ENCODE results near the gene LYST. TPM values are rescaled to one million over a fixed set of nuclear protein-coding genes. Genes with fewer than 3 reads are reported as not detected.
"Not testable (repeated sequence)": the region's sequence is repeated elsewhere in the genome, so short reads cannot be mapped to it uniquely, and the experiment has no call there.

Gene LYST
- total RNA-seq, 1 experiment from 2014 or later = 0.58 TPM

DNA sequence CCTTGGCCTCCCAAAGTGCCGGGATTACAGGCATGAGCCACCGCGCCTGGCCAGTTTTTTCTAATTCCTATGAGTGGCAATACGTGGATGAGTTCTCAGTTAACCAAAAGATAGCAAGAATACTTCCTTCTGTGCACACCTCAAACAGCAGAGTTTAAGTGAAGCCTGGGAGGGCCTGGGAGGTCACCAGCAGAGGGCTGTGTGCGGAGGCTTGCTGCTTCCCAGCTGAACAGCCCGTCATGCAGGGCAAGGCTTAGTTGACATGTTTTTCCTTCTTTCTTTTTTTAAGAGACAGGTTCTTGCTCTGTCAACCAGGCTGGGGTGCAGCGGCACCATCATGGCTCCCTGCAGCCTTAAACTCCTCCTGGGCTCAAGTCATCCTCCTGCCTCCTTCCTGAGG lies 234.9 kb downstream of the LYST start:
- no peak for DNase-seq (ENCODE audit: low spot score)
- in situ Hi-C loops (cut with HindIII; ENCODE audit: low sequenced_read_pairs) = no loop called here

DNA sequence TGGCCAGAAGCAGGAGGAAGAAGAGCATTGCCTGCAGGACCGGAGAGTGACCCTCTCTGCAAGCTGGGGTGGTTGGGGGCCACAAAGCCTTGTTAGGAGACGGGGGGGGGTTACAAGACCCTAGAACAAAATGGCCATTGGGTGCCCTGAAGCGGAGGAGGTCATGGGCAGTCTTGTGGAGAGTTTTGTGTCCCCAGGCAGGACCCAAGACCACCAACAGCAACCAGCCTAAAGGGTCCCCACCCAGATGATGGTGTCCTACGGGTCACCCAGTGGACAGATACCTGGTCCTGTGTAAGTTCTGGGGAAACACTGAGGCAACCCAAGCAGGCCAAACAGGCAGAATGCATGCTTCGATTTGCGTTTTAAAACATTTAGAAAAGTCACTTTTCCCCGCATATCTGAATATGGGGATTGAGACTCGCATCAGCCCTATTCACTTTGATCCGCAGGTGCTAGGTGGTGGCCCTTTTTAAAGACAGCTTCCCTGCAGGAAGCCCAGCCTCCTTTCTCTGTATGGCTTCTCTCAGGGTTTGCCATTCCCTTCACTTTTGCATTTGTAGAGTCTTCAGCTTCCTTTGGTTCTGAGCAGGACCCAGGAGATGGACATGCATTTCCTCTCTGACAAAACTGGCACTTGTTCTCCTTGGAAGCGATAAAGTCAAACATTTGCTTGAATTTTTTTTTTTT lies 238.2 kb downstream of the LYST start:
- no peak for DNase-seq (ENCODE audit: low spot score)
- in situ Hi-C loops (cut with HindIII; ENCODE audit: low sequenced_read_pairs) = no loop called here

DNA sequence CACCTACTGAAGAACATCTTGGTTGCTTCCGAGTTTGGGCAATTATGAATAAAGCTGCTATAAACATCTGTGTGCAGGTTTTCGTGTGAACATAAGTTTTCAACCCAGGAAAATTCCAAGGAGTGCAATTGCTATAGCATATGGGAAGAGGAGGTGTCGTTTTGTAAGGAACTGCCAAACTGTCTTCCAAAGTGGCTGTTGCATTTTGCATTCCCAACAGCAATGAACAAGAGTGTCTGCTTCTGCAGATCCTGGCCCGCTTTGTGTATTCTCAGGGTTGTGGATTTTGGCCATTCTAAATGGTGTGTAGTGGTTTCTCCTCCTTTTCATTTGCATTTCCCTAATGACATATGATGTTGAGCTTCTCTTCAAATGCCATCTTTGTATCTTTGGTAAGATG lies 240.9 kb downstream of the LYST start:
- in situ Hi-C loops (cut with HindIII; ENCODE audit: low sequenced_read_pairs) = no loop called here
- no peak for DNase-seq (ENCODE audit: low spot score)

DNA sequence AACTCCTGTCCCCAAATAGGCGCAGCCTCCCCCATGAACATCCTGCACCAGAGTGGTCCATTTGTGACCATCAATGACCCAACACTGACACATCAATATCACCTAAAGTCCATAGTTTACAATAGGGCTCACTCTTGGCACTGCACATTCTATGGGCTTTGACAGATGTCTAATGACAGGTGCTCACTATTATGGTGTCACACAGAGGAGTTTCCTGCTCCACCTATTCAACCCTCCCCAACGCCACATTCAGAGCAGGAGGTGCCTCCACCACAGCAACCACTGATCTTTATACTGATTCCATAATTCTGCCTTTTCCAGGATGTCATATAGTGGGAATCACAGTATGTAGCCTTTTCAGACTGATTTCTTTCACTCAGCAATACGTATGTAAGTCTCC lies 241.4 kb downstream of the LYST start:
- in situ Hi-C loops (cut with HindIII; ENCODE audit: low sequenced_read_pairs) = no loop called here
- DNase-seq (ENCODE audit: low spot score) = no peak

GRCh38 chr1:235624721-235625333 lies 241.9 kb downstream of the LYST start:
- in situ Hi-C loops (cut with HindIII; ENCODE audit: low sequenced_read_pairs) = no loop called here
- DNase-seq (ENCODE audit: low spot score) = no peak

GRCh38 chr1:235622936-235623779 lies 243.5 kb downstream of the LYST start:
- no peak for DNase-seq (ENCODE audit: low spot score)
- in situ Hi-C loops (cut with HindIII; ENCODE audit: low sequenced_read_pairs) = no loop called here

DNA sequence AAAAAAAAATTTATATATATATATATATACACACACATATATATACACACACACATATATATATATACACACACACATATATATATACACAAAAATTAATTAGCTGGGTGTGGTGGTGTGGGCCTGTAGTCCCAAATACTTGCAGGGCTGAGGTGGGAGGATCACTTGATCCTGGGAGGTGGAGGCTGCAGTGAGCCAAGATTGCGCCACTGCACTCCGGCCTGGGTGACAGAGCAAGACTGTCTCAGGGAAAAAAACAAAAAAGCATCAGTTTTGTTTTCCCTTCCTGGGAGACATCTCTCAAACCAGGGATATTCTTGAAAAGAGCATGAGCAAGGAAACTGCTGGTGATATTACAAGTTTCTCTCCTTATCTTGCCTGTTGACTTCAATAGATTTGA lies 247.6 kb downstream of the LYST start:
- in situ Hi-C loops (cut with HindIII; ENCODE audit: low sequenced_read_pairs); DNase-seq (ENCODE audit: low spot score): not testable (repeated sequence)

DNA sequence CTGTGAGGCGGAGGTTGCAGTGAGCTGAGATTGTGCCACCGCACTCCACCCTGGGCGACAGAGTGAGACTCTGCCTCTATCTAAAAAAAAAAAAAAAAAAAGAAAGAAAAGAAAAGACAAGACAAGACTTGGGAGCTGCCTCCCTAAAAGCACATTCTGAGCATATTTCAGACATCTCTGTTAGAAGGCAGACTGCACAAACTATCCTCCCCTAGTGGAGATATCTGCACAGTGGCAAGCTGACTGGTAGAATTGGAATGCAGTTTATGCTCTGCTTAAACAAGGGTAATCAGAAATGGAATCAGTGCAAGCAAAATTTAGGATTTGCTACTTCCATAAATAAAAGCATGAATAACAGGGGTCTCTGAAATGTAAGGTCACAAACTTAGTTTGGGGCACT lies 248.9 kb downstream of the LYST start:
- in situ Hi-C loops (cut with HindIII; ENCODE audit: low sequenced_read_pairs) = no loop called here
- no peak for DNase-seq (ENCODE audit: low spot score)

GRCh38 chr1:235617140-235617539 lies 249.6 kb downstream of the LYST start:
- in situ Hi-C loops (cut with HindIII; ENCODE audit: low sequenced_read_pairs) = no loop called here
- no peak for DNase-seq (ENCODE audit: low spot score)

DNA sequence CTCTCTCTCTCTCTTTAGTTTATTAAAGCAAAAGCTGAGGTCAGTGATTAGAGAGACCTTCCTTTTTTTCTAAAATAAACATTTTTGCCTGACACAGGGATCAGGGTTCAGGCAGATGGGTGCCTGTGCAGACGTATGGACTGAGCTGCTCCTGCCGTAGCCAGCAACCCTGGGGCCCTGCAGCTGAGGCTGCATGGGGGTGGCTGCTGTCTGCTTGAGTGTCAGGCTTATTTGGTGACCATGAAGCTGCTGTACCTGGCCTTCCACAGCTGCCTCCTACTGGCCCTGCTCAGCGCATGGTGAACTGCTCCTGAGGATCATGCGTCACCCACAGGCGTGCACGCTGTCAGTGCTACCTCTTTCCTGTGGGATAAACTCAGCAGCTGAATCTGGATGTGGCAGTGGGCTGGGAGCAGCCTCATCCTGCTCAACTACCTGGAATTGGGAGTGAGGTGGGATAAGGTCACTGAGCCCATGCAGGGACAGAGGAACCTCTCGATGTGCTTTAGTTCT lies 252.2 kb downstream of the LYST start:
- no peak for DNase-seq (ENCODE audit: low spot score)
- in situ Hi-C loops (cut with HindIII; ENCODE audit: low sequenced_read_pairs) = no loop called here

- in situ Hi-C loops (cut with HindIII; ENCODE audit: low sequenced_read_pairs) = no loop called here
- DNase-seq (ENCODE audit: low spot score) = no peak
Observed at GRCh38 chr1:235613602-235614001, 253.1 kb downstream of the LYST start.

DNA sequence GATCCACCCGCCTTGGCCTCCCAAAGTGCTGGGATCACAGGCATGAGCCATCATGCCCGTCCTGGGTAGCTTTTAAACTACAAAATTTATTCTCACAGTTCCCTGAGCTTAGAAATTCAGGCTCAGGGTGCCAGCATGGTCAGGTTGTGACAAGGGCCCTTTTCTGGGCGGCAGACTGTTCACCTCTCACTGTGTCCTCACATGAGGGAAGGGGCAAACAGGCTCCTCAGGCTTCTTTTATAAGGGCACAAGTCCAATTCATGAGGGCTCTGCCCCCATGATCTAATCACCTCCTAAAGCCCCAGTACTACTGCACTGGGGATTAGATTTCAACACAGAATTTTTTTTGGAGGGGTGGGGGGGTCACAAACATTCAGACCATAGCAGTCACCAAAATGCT lies 253.9 kb downstream of the LYST start:
- in situ Hi-C loops (cut with HindIII; ENCODE audit: low sequenced_read_pairs) = no loop called here
- DNase-seq (ENCODE audit: low spot score) = no peak

Other genes with a start within 250 kb of the LYST start
- gene GNG4, start 217.1 kb downstream of the LYST start, total RNA-seq (2014; rRNA removed; shearing (Covaris generic)) = 3.4 and 7.5 TPM in 2 replicates
- 21.7 and 27.2 TPM in 2 replicates for gene NID1, start 198.2 kb upstream of the LYST start, total RNA-seq (2014; rRNA removed; shearing (Covaris generic))